Stimulated activated CD8-positive, alpha-beta memory T cell treated with anti-CD3 and anti-CD28 coated beads, Interleukin-4, amount 100 ng/mL, for 4 hours (primary cell): ENCODE results near the gene ZNF10.

ENCODE experiments used
- DNase-seq, 2 donors: peaks; one replicate each; pipeline ENCODE4 v3.0.0-alpha.2; 2020; ENCODE audit warnings: low read depth in 2 of 2, low spot score in 1 of 2

Gene ZNF10

DNA sequence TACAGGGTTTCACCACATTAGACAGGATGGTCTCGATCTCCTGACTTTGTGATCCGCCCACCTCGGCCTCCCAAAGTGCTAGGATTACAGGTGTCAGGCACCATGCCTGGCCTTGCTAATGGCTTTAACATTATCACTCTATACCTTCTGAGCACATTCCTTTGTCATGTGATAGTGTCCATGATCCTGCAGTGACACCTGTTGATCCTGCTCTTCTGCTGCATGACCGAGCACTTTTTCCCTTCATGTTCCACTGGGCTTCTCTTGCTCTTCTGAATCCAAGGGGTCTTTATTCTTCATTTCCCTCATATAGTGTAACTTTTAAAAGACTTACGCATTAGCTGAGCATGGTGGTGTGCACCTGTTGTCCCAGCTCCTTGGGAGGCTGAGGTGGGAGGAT, 62.4 kb downstream of the ZNF10 start:
- DNase-seq = no peak

GRCh38 chr12:133201888-133202287, 71.5 kb downstream of the ZNF10 start:
- no peak for DNase-seq

DNA sequence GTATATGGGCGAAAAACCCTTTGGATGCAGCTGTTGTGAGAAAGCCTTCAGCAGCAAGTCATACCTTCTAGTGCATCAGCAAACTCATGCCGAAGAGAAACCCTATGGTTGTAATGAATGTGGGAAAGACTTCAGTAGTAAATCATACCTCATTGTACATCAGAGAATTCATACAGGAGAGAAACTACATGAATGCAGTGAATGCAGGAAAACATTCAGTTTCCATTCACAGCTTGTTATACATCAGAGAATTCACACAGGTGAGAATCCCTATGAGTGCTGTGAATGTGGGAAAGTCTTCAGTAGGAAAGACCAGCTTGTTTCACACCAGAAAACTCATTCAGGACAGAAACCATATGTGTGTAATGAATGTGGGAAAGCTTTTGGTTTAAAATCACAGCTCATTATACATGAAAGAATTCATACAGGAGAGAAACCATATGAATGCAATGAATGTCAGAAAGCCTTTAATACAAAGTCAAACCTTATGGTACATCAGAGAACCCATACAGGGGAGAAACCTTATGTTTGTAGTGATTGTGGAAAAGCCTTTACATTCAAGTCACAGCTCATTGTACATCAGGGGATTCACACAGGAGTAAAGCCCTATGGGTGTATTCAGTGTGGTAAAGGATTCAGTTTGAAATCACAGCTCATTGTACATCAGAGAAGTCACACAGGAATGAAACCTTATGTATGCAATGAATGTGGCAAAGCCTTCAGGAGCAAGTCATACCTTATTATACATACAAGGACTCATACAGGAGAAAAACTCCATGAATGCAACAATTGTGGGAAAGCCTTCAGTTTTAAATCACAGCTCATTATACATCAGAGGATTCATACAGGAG, 72.3 kb downstream of the ZNF10 start:
- no peak for DNase-seq

DNA sequence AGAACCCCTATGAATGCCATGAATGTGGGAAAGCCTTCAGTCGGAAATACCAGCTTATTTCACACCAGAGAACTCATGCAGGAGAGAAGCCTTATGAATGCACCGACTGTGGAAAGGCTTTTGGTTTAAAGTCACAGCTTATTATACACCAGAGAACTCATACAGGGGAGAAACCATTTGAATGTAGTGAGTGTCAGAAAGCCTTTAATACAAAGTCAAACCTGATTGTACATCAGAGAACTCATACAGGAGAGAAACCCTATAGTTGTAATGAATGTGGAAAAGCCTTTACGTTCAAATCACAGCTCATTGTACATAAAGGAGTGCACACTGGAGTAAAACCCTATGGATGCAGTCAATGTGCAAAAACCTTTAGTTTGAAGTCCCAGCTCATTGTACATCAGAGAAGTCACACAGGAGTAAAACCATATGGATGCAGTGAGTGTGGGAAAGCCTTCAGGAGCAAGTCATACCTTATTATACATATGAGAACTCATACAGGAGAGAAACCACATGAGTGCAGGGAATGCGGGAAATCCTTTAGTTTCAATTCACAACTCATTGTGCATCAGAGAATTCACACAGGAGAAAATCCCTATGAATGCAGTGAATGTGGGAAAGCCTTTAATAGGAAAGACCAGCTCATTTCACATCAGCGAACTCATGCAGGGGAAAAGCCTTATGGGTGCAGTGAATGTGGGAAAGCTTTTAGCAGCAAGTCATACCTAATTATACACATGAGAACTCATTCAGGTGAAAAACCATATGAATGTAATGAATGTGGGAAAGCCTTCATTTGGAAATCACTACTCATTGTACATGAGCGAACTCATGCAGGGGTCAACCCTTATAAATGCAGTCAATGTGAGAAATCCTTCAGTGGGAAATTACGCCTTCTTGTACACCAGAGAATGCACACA, 73.2 kb downstream of the ZNF10 start:
- DNase-seq = no peak

DNA sequence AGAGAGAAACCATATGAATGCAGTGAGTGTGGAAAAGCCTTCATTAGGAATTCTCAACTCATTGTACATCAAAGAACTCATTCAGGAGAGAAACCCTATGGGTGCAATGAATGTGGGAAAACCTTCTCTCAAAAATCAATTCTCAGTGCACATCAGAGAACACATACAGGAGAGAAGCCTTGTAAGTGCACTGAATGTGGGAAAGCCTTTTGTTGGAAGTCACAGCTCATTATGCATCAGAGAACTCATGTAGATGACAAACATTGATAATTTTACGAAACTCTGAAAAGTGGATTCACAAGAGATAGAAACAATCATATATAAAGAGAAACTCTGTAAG, 73.8 kb downstream of the ZNF10 start:
- no peak for DNase-seq

GRCh38 chr12:133206390-133206789, 76.0 kb downstream of the ZNF10 start:
- no peak for DNase-seq
